MCF 10A (cell line): ENCODE data around the gene MARCKS. TPM values are rescaled to one million over a fixed set of nuclear protein-coding genes. Genes with fewer than 3 reads are reported as not detected.

Experiments
- BruUV-seq: library from RNA; stranded (reverse); fragments of 400-500 nt; replicated peaks from 2 replicates; lab custom pipeline; 2021; lab: Mats Ljungman, UMichigan
- CTCF ChIA-PET: fragments of 300-600 bp; sonication (Branson Sonifier 250); formaldehyde crosslinking; extraction: SDS; loops from one replicate; lab custom pipeline; 2021; ENCODE audit warnings: antibody characterized with exemption, inconsistent platforms; lab: Yijun Ruan, JAX
- POLR2A ChIA-PET: fragments of 300-600, 350-650 bp; sonication (Branson Sonifier 250); formaldehyde crosslinking; extraction: SDS; loops from one replicate; lab custom pipeline; 2020; ENCODE audit warnings: antibody characterized with exemption, inconsistent platforms; lab: Yijun Ruan, JAX
- DNase-seq: peaks from one replicate; pipeline ENCODE4 v3.0.0-alpha.2; 2018; ENCODE audit not compliant: unreplicated experiment
- H3K27ac Mint-ChIP-seq: one replicate; pipeline ENCODE4 v1.8.0; 2022; ENCODE audit warnings: mild to moderate bottlenecking, low read depth, mixed read lengths; ENCODE audit not compliant: unreplicated experiment
- H3K27me3 Mint-ChIP-seq: one replicate; pipeline ENCODE4 v1.8.0; 2022; ENCODE audit warnings: mixed read lengths; ENCODE audit not compliant: insufficient read depth, unreplicated experiment
- H3K36me3 Mint-ChIP-seq: one replicate; pipeline ENCODE4 v1.8.0; 2022; ENCODE audit warnings: mild to moderate bottlenecking, moderate library complexity, mixed read lengths; ENCODE audit not compliant: insufficient read depth, unreplicated experiment
- H3K4me1 Mint-ChIP-seq: one replicate; pipeline ENCODE4 v1.8.0; 2022; ENCODE audit warnings: mixed read lengths; ENCODE audit not compliant: insufficient read depth, unreplicated experiment
- H3K4me3 Mint-ChIP-seq: one replicate; pipeline ENCODE4 v1.8.0; 2022; ENCODE audit warnings: mild to moderate bottlenecking, moderate library complexity, mixed read lengths; ENCODE audit not compliant: unreplicated experiment
- H3K9me3 Mint-ChIP-seq: one replicate; pipeline ENCODE4 v1.8.0; 2022; ENCODE audit warnings: mixed read lengths; ENCODE audit not compliant: unreplicated experiment
- CTCF ChIP-seq: fragments of 200-600 bp; IDR thresholded peaks from one replicate; pipeline ENCODE4 v1.8.0; 2022; ENCODE audit warnings: antibody characterized with exemption, mild to moderate bottlenecking; ENCODE audit not compliant: unreplicated experiment
- intact Hi-C: fragments of 100-400 bp; cut with micrococcal nuclease; formaldehyde crosslinking; loops from 2 replicates; pipeline ENCODE4 v1.14.1; 2022
- total RNA-seq: library from RNA; stranded (reverse); gene quantifications from 2 replicates; pipeline ENCODE4 v1.2.3, GENCODE V29; 2022

Gene MARCKS
- total RNA-seq, 1 experiment from 2014 or later = 39.3 TPM

- H3K9me3 Mint-ChIP-seq = no peaks in the 10 kb centered on the region
- H3K36me3 Mint-ChIP-seq = no peaks in the 10 kb centered on the region
- intact Hi-C loops = no loop called here
- no peak for TF ChIP-seq CTCF
- H3K4me3 Mint-ChIP-seq = no peak overlapping the region
- no peaks in the 10 kb centered on the region for H3K4me1 Mint-ChIP-seq
- CTCF ChIA-PET = interaction anchor here (0.9 kb wide), 1 partner anchor 23 kb away, joined by 3 read pairs; no protein-coding TSS in a partner anchor
- no peak overlapping the region for H3K27ac Mint-ChIP-seq
- no peaks in the 10 kb centered on the region for H3K27me3 Mint-ChIP-seq
- no TSS peak for BruUV-seq
- POLR2A ChIA-PET = no interaction called here
- DNase-seq = no peak
These were observed 33.2 kb upstream of the MARCKS start for GRCh38 chr6:113823916-113824315.

- DNase-seq = peak; percentile 3
- Mint-ChIP-seq H3K4me3 (no peak overlapping the region), H3K27me3 (no peaks in the 10 kb centered on the region), H3K9me3 (no peaks in the 10 kb centered on the region), H3K36me3 (no peaks in the 10 kb centered on the region), H3K27ac (no peak overlapping the region), H3K4me1 (no peaks in the 10 kb centered on the region)
- intact Hi-C loops = no loop called here
- TF ChIP-seq CTCF = no peak
- no TSS peak for BruUV-seq
- POLR2A ChIA-PET = no interaction called here
- CTCF ChIA-PET = interaction anchor here (0.5 to 0.9 kb wide), 4 partner anchors 23 to 1493 kb away, joined by 3 read pairs; no protein-coding TSS in a partner anchor
These were observed 32.7 kb upstream of the MARCKS start for GRCh38 chr6:113824411-113824810.

GRCh38 chr6:113824866-113825265, 32.3 kb upstream of the MARCKS start:
- no TSS peak for BruUV-seq
- CTCF ChIA-PET = interaction anchor here (0.5 to 1.1 kb wide), 6 partner anchors 11 to 1494 kb away, joined by 3 to 4 read pairs (median 3); no protein-coding TSS in a partner anchor
- Mint-ChIP-seq H3K9me3 (no peaks in the 10 kb centered on the region), H3K36me3 (no peaks in the 10 kb centered on the region), H3K4me3 (no peak overlapping the region), H3K27me3 (no peaks in the 10 kb centered on the region), H3K27ac (no peak overlapping the region), H3K4me1 (no peaks in the 10 kb centered on the region)
- no peak for TF ChIP-seq CTCF
- POLR2A ChIA-PET = no interaction called here
- intact Hi-C loops = no loop called here
- no peak for DNase-seq

GRCh38 chr6:113825781-113826180, 31.4 kb upstream of the MARCKS start:
- H3K4me3 Mint-ChIP-seq = no peak overlapping the region
- no TSS peak for BruUV-seq
- no peaks in the 10 kb centered on the region for H3K27me3 Mint-ChIP-seq
- H3K36me3 Mint-ChIP-seq = no peaks in the 10 kb centered on the region
- ChIA-PET CTCF (interaction anchor here (1.1 kb wide), 1 partner anchor 10 kb away, joined by 4 read pairs; no protein-coding TSS in a partner anchor), POLR2A (no interaction called here)
- no peak for TF ChIP-seq CTCF
- H3K9me3 Mint-ChIP-seq = no peaks in the 10 kb centered on the region
- DNase-seq = no peak
- intact Hi-C loops = no loop called here
- no peak overlapping the region for H3K27ac Mint-ChIP-seq
- H3K4me1 Mint-ChIP-seq = no peaks in the 10 kb centered on the region
